ENCODE data around the gene ISG20L2.

The ISG20L2 gene

DNA sequence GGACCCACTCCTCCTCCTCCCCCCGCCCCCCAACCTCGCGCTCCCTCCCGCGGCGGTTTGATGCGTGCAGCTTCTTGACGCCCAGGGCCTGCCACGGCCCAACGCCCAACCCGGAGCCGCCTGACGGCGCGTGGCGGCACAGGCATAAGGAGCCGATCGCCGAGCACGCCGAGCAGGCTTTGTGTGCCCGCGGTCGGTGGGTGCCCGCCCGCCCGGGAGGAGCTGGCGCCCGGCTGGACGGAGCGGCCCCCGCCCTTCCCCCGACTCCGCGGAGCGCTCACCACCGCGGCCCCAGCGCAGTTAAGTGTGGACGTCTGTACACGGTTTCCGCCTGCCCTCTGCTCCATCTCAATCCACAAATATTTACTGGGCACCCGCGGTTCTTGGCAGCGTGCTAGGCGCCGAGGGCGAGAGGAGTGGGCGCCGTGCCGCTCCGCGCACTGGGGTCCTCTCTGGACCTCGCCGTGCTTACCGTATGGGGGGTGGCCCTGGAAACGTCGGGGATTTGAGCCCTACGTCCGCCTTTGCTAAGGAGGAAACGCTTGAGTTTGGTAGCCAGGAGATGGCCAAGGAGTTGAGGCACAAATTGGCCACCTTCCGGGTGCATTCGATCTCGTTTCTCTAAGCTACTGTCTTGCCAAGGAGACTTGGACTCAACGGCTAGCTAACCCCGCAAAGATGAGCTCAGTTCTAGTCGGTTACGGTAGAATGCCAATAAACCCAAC, 23.4 kb upstream of the ISG20L2 start:
- TF ChIP-seq, protein P1, sequence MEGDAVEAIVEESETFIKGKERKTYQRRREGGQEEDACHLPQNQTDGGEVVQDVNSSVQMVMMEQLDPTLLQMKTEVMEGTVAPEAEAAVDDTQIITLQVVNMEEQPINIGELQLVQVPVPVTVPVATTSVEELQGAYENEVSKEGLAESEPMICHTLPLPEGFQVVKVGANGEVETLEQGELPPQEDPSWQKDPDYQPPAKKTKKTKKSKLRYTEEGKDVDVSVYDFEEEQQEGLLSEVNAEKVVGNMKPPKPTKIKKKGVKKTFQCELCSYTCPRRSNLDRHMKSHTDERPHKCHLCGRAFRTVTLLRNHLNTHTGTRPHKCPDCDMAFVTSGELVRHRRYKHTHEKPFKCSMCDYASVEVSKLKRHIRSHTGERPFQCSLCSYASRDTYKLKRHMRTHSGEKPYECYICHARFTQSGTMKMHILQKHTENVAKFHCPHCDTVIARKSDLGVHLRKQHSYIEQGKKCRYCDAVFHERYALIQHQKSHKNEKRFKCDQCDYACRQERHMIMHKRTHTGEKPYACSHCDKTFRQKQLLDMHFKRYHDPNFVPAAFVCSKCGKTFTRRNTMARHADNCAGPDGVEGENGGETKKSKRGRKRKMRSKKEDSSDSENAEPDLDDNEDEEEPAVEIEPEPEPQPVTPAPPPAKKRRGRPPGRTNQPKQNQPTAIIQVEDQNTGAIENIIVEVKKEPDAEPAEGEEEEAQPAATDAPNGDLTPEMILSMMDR (conservative IDR thresholded peaks at IDR 0.05; ENCODE audit: low read length): 0 out of 2 replicates have a peak, but pooled peaks have one; percentile 2
- peak overlapping the region; percentile 97 for H3K4me3 ChIP-seq (ENCODE audit: low read length)
- peak; percentile 97 for DNase-seq (ENCODE audit: low read depth)

DNA sequence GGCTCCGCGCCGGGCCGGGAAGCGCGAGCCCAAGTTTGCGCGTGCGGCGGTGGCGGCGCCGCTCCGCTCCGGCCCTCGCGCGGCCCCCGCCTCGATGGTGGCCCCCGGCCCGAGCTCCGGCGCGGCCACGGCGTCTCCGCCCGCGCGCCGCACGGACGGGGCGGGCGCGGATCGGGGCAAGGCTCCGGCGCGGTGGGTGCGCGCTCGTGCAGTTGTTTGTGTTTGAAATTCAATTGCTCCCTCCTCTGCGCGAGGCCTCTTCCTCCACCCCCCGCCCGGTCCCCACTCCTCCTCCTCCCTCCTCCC, 22.8 kb upstream of the ISG20L2 start, which contains the start of gene HDGF:
TSS of gene HDGF (minus strand) at position 225 of the 306 bp plus-strand sequence. CDS start 246 bp downstream, outside the sequence.
- no peak for DNase-seq (ENCODE audit: low read depth)
- H3K4me3 ChIP-seq (ENCODE audit: low read length): peak within 1 kb of the TSS; percentile 97
- TF ChIP-seq, protein P1 (conservative IDR thresholded peaks at IDR 0.05; ENCODE audit: low read length): no peak

DNA sequence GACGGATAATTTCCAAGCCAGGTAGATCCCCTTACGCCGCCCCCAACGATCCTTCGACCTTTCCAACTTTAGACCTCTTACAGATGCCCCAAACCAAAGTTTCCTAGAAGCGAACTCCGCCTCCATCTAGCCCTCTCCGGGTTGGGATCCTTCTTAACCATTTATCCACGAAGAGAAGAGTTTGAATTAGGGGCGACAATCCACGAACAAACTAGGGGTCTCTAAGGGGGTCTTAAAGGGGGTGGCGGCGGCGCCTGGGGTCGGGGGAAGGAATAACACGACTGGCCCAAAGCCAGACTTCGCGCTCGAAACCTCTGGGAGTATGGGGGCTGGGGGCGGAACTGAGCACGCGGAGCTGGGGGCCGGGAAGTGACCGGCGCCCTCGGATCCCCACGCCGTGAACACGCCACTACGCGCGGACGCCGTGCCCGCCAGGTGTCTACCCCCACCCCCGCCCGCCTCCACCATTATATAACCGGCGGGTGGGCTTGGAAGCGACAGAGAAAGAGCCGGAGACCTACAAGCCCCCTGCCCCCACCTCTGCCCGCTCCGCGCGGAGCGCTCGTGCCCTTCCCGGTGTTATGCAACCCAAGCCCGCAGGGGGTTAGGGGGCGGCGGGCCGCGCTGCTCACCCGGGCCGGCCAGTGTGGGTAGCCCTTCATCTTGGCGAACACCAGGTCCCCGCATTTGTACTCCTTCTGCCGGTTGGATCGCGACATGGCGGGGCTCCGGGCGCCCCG, 22.3 kb upstream of the ISG20L2 start:
- peak overlapping the region; percentile 97 for H3K4me3 ChIP-seq (ENCODE audit: low read length)
- peak; percentile 30 for DNase-seq (ENCODE audit: low read depth)
- TF ChIP-seq, protein P1 (conservative IDR thresholded peaks at IDR 0.05; ENCODE audit: low read length): no peak

DNA sequence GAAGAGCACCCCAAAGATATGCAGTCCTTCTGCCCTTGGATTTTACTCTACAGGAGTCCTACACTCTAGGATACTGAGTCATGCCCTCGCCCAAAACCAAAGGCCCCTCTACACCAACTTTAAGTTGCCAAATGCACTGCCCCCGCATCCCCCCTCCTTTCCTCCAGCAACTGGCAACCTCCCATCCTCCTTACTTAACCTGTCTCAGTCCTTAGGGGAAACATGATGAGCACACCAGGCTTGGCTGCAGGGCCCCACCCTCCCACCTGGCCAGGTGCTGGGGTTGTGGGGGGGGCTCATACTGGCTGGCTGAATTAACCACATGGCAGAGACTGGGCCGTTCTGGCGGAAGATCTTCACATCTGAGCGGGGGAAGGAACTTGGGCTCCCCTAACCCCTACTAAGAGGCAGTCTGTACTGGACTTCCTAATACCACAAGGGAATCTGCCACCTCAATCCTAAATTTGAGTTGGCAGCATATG, 21.7 kb upstream of the ISG20L2 start:
- DNase-seq (ENCODE audit: low read depth): peak; percentile 46

DNA sequence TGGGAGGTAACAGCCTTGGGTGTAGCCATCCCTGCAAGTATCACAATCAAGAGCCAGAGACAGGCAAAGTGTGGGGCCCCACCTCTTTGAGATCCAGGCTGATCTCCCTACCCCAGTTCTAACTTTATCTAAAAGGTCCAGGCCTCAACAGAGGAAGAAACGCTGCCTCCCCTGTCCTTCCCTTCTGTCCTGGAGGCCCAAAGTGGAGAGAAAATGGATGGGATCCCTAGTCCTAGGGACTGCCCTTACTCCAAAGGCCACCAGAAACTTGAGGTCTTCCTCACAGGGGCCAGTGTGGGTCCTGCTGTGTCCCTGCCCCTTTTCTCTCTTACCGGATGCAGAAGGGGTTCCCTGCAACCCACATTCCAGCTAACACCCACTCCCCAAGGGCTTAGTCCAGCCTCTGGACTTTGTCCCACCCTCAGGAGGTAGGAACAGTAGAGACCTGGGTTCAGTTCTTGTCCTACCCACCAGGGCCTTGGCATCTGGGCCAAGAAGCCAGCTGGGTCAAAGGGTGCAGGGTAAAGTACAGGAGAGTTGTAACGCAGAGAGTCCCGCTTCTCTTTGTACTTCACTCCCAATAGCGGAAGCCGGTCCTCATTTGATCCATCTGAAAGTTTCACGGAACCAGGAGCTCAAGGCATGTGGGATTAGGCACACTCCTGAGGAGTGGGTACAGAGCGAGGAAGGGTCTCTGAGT, 21.0 kb upstream of the ISG20L2 start:
- no peak for DNase-seq (ENCODE audit: low read depth)
- TF ChIP-seq, protein P1 (conservative IDR thresholded peaks at IDR 0.05; ENCODE audit: low read length): no peak; the same call in 1 of the 2 replicates
- peak overlapping the region; percentile 97 for H3K4me3 ChIP-seq (ENCODE audit: low read length)

More for the DNA sequence above, 21.7 kb upstream of the ISG20L2 start:
- peak overlapping the region; percentile 97 for H3K4me3 ChIP-seq (ENCODE audit: low read length)
- TF ChIP-seq, protein P1 (conservative IDR thresholded peaks at IDR 0.05; ENCODE audit: low read length): no peak

DNA sequence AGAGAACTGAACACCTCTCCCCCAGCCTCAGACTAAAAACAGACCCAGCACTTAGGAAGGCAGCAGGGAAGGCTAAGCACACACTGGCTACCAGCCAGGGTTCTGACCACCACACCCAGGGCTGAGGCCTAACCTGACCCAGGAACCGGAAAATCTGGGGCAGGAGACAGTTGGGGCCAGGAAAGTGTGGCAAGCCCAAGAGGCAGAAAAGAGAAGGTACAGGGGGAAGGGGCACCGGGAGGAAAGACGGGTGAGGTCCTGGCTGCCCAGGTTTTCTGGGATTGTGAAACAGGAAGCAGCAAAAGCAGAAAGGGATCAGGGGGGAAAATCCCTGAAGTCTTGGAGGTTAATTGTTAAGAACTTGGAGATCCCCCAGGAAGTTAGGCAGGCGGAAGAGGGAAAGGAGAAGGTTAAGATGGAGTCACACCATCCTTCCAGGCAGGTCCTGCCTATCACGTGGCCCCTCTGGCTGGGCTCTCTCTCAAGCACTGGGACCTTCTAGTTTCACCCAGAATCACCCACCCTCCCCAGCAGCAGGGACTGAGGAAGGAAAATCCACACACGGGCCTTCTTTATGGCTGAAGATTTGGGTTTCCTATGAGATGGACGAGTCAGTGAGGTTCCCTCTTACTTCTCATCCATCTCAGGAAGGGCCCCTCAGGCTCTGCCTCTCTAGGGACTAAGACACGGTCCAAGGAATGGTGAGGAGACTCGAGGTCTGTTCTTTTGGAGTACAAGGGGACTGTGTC, 20.3 kb upstream of the ISG20L2 start:
- H3K4me3 ChIP-seq (ENCODE audit: low read length): peak overlapping the region; percentile 97
- TF ChIP-seq, protein P1 (conservative IDR thresholded peaks at IDR 0.05; ENCODE audit: low read length): no peak
- DNase-seq (ENCODE audit: low read depth): peak; percentile 57

All from AG10803 (cell line).